ENCODE results near the gene FAM43B.

Gene FAM43B

DNA sequence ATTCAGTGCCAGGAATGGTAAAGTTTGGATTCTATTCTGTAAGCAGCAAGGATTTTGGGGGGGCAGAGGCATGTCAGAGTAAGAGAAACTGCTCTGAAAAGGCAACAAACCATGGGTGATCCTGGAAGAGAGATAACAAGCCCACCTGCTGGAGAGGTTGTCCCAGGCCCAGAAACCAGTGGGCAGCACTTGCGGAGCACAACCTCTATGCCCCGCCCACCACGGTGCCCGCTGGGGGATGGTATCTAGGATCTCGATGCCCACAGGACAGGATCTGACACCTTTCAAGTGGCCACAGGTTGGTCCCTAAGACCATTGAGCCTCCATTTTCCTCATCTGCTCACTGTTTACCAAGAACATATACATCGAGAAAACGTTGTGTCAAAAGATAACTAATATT lies 24.2 kb upstream of the FAM43B start:
- TF ChIP-seq ZBTB7A (IDR thresholded peaks at IDR 0.05; ENCODE audit: low read depth) (no peak), EGR1 (IDR thresholded peaks at IDR 0.05) (no peak), FOXM1 (IDR thresholded peaks at IDR 0.05; ENCODE audit: borderline replicate concordance, low read depth) (no peak), RAD21 (IDR thresholded peaks at IDR 0.05; ENCODE audit: low read depth) (no peak), NFIC (IDR thresholded peaks at IDR 0.05) (no peak), USF1 (IDR thresholded peaks at IDR 0.05) (no peak)

DNA sequence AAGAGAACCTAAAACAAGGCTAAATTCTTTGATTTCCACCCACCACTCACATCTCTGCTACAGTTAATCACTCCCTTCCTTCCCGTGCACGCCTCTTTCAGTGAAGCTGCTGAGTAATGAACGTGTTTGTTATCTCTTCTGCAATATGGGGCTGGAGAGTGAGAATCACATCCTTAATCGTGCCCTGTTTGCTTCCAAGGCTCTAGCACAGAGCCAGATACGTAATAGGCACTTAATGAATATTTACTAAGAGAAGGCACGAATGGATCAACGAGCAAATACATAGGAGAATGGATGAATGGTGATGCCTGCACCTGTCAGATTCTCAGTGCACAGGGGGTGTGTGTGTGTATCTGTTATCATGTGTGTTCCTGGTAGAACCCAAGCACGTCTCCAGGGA lies 22.1 kb upstream of the FAM43B start:
- TF ChIP-seq USF1 (IDR thresholded peaks at IDR 0.05) (no peak), TCF12 (IDR thresholded peaks at IDR 0.05; ENCODE audit: low read depth) (no peak), ZBTB7A (IDR thresholded peaks at IDR 0.05; ENCODE audit: low read depth) (no peak)

DNA sequence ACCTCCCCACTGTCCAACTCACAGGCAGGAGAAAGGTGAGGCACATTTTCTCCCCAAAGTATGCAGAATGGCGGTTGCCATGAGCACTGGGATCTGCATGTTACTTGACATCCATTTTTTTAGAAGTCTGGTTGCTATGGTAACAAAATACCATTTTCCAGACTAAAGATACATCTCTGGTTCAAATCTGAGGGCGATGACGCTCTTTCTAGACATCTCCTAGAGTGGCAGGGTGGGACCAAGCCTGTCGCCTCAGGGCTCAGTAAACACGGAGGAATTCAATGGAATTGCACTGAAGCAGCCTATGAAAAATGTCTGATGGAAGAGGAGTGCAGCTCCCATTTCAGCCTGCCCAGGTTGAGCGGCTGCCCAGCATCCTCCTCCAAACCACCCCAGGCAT lies 21.5 kb upstream of the FAM43B start:
- TF ChIP-seq EGR1 (IDR thresholded peaks at IDR 0.05) (no peak), FOXM1 (IDR thresholded peaks at IDR 0.05; ENCODE audit: borderline replicate concordance, low read depth) (no peak), TCF12 (IDR thresholded peaks at IDR 0.05; ENCODE audit: low read depth) (no peak), USF1 (IDR thresholded peaks at IDR 0.05) (no peak), ZBTB7A (IDR thresholded peaks at IDR 0.05; ENCODE audit: low read depth) (no peak), NFIC (IDR thresholded peaks at IDR 0.05) (no peak), CEBPB (IDR thresholded peaks at IDR 0.05) (no peak), TEAD4 (IDR thresholded peaks at IDR 0.05) (no peak), CREB1 (IDR thresholded peaks at IDR 0.05; ENCODE audit: low read depth) (no peak), YY1 (IDR thresholded peaks at IDR 0.05; ENCODE audit: low read depth) (no peak), EP300 (IDR thresholded peaks at IDR 0.05; ENCODE audit: borderline replicate concordance) (no peak), RAD21 (IDR thresholded peaks at IDR 0.05; ENCODE audit: low read depth) (no peak), REST (IDR thresholded peaks at IDR 0.05; ENCODE audit: low read depth) (no peak), TAF1 (IDR thresholded peaks at IDR 0.05; ENCODE audit: low read depth) (no peak)

DNA sequence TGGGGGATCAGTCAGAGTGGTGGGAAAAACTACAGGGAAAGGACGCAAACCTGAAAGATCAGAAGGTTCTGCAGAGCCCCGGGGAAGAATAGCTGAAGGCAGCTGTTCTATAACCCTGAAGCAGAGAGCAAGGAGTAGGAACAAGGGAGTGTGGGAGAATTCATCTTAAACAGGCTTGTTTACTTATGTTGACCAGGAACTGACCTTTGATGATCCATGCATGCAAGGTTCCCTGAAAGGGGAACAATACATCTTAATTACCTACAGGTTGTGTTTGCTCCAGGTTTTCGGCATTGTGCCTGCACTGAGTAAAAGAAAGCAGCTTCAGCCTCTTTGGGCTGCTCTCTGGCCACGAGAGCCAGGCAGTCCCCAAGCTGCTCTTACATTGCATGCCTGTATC lies 18.7 kb upstream of the FAM43B start:
- TF ChIP-seq, protein P1, sequence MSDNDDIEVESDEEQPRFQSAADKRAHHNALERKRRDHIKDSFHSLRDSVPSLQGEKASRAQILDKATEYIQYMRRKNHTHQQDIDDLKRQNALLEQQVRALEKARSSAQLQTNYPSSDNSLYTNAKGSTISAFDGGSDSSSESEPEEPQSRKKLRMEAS (IDR thresholded peaks at IDR 0.05) = no peak
- TF ChIP-seq NFIC (IDR thresholded peaks at IDR 0.05) (no peak), CREB1 (IDR thresholded peaks at IDR 0.05; ENCODE audit: low read depth) (no peak), YY1 (IDR thresholded peaks at IDR 0.05; ENCODE audit: low read depth) (no peak), EGR1 (IDR thresholded peaks at IDR 0.05) (no peak), TAF1 (IDR thresholded peaks at IDR 0.05; ENCODE audit: low read depth) (no peak), CEBPB (IDR thresholded peaks at IDR 0.05) (no peak), USF1 (IDR thresholded peaks at IDR 0.05) (no peak), TEAD4 (IDR thresholded peaks at IDR 0.05) (no peak), FOXM1 (IDR thresholded peaks at IDR 0.05; ENCODE audit: borderline replicate concordance, low read depth) (no peak)

GRCh38 chr1:20534659-20535417 lies 17.5 kb upstream of the FAM43B start:
- TF ChIP-seq CREB1 (IDR thresholded peaks at IDR 0.05; ENCODE audit: low read depth) = no peak
- TF ChIP-seq, protein P1 (IDR thresholded peaks at IDR 0.05) = no peak
- no peak for TF ChIP-seq RAD21 (IDR thresholded peaks at IDR 0.05; ENCODE audit: low read depth)
- no peak for TF ChIP-seq TAF1 (IDR thresholded peaks at IDR 0.05; ENCODE audit: low read depth)
- TF ChIP-seq NFIC (IDR thresholded peaks at IDR 0.05) = no peak
- TF ChIP-seq EP300 (IDR thresholded peaks at IDR 0.05; ENCODE audit: borderline replicate concordance) = no peak
- TF ChIP-seq USF1 (IDR thresholded peaks at IDR 0.05) = no peak
- TF ChIP-seq REST (IDR thresholded peaks at IDR 0.05; ENCODE audit: low read depth) = no peak
- TF ChIP-seq ZBTB7A (IDR thresholded peaks at IDR 0.05; ENCODE audit: low read depth) = no peak
- TF ChIP-seq YY1 (IDR thresholded peaks at IDR 0.05; ENCODE audit: low read depth) = no peak
- no peak for TF ChIP-seq FOXM1 (IDR thresholded peaks at IDR 0.05; ENCODE audit: borderline replicate concordance, low read depth)
